ENCODE measurements around the gene MYO10.

MYO10 gene

GRCh38 chr5:16666130-16666882, 269.8 kb downstream of the MYO10 start:
- TF ChIP-seq CTCF (conservative IDR thresholded peaks at IDR 0.05) (no peak), ZFX (IDR thresholded peaks at IDR 0.05) (no peak)
- H3K27ac ChIP-seq = peak overlapping the region; percentile 7; the same call in 1 of the 2 replicates

GRCh38 chr5:16665601-16666000, 270.5 kb downstream of the MYO10 start:
- H3K27ac ChIP-seq = no peak overlapping the region

GRCh38 chr5:16664368-16664767, 271.7 kb downstream of the MYO10 start:
- no peak overlapping the region for H3K27ac ChIP-seq
- no peak for TF ChIP-seq ZFX (IDR thresholded peaks at IDR 0.05)
- TF ChIP-seq CTCF (conservative IDR thresholded peaks at IDR 0.05) = no peak

More at GRCh38 chr5:16665601-16666000, 270.5 kb downstream of the MYO10 start:
- no peak for TF ChIP-seq ZFX (IDR thresholded peaks at IDR 0.05)
- no peak for TF ChIP-seq CTCF (conservative IDR thresholded peaks at IDR 0.05)

- no peak for TF ChIP-seq CTCF (conservative IDR thresholded peaks at IDR 0.05)
- no peak for TF ChIP-seq ZFX (IDR thresholded peaks at IDR 0.05)
- no peak overlapping the region for H3K27ac ChIP-seq
These were observed 272.2 kb downstream of the MYO10 start for GRCh38 chr5:16663840-16664239.

GRCh38 chr5:16661713-16662112, 274.4 kb downstream of the MYO10 start:
- TF ChIP-seq ZFX (IDR thresholded peaks at IDR 0.05) (no peak), CTCF (conservative IDR thresholded peaks at IDR 0.05) (no peak)
- no peak overlapping the region for H3K27ac ChIP-seq

- no peak overlapping the region for H3K27ac ChIP-seq
These were observed 275.1 kb downstream of the MYO10 start for GRCh38 chr5:16660982-16661381.

More at GRCh38 chr5:16660982-16661381, 275.1 kb downstream of the MYO10 start:
- TF ChIP-seq ZFX (IDR thresholded peaks at IDR 0.05) (no peak), CTCF (conservative IDR thresholded peaks at IDR 0.05) (no peak)

All from C4-2B (cell line).